ENCODE measurements around the gene H6PD. TPM values are rescaled to one million over a fixed set of nuclear protein-coding genes. Genes with fewer than 3 reads are reported as not detected.

The H6PD gene
- total RNA-seq, 2 experiments from 2014 or later: 7.5 to 7.8 TPM

GRCh38 chr1:9251501-9251900 is 16.9 kb downstream of the H6PD start:
- no peak overlapping the region for H3K4me3 Mint-ChIP-seq
- H3K36me3 Mint-ChIP-seq (ENCODE audit: low read depth): peaks cover 3% of the 10 kb centered on the region
- ATAC-seq (no peak), DNase-seq (no peak)
- ChIA-PET POLR2A (no interaction called here), CTCF (interaction anchor here (1.6 to 1.9 kb wide), 3 partner anchors 15 to 204 kb away, joined by 6 to 7 read pairs (median 7); no protein-coding TSS in a partner anchor)
- H3K27me3 Mint-ChIP-seq: no peaks in the 10 kb centered on the region
- H3K27ac Mint-ChIP-seq: no peak overlapping the region
- intact Hi-C loops (cut with micrococcal nuclease): no loop called here
- no peak for TF ChIP-seq CTCF (IDR thresholded peaks at IDR 0.05)
- no peaks in the 10 kb centered on the region for H3K9me3 Mint-ChIP-seq
- H3K4me1 Mint-ChIP-seq (ENCODE audit: low read depth): no peaks in the 10 kb centered on the region

DNA sequence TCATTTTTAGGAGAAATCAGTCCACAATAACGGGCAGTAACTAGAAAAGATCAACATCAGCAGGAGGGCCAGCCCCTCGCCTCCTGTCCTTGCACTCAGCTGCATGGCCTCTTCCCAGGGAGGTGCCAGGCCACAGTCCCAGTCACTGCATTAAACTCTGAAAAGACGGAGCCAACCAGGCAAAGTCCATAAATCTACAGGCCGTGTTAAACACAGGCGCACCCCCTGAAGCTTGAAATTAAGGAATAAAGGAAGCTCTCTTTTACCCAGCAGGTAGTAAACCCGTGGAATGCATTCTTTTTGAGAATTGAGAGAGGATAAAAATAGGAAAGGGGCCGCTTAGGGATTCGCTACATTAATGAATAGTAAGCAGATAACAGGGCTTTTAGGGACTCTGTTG is 18.4 kb downstream of the H6PD start:
- intact Hi-C loops (cut with micrococcal nuclease): no loop called here
- Mint-ChIP-seq H3K4me1 (ENCODE audit: low read depth) (peaks cover under 1% of the 10 kb centered on the region), H3K27me3 (no peaks in the 10 kb centered on the region), H3K36me3 (ENCODE audit: low read depth) (peaks cover 2% of the 10 kb centered on the region), H3K4me3 (no peak overlapping the region), H3K27ac (no peak overlapping the region), H3K9me3 (peaks cover under 1% of the 10 kb centered on the region)
- TF ChIP-seq CTCF (IDR thresholded peaks at IDR 0.05): no peak
- ChIA-PET POLR2A (no interaction called here), CTCF (interaction anchor here (1.2 to 1.9 kb wide), 5 partner anchors 14 to 203 kb away, joined by 3 to 7 read pairs (median 6); partner anchors contain the start of gene H6PD)
- no peak for ATAC-seq
- DNase-seq: no peak

DNA sequence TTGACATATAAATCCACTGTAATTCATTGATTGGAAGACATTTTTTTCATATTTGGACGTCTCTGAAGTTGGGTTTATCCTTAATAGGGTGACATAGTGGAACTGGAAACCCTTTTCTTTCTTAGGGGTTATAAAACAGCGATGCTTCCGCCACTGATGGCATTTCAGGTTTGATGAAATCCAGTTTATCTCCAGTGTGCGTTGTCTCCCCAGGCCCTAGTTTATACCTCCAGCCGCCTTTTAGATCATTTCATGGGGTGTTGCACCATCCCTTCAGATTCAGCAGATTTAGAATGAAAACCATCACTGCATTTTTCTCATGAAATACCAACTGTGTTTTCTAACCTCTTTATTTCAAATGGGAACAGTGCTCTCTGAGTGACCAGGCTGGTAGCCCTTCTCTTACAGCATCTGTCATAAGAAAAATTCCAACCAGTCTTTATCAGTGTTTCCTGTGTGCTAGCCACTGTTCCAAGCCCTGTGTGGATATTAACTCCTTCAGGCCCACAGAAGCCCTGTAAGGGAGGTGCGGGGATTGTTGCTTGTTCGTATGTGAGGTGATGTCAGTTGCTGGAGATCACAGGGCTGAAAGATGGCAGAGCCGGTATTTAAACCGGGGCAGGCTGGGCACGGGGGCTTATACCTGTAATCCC is 19.0 kb downstream of the H6PD start:
- Mint-ChIP-seq H3K36me3 (ENCODE audit: low read depth) (peaks cover 3% of the 10 kb centered on the region), H3K9me3 (peaks cover 6% of the 10 kb centered on the region), H3K27ac (no peak overlapping the region), H3K27me3 (no peaks in the 10 kb centered on the region), H3K4me1 (ENCODE audit: low read depth) (peaks cover 4% of the 10 kb centered on the region), H3K4me3 (no peak overlapping the region)
- ATAC-seq (no peak), DNase-seq (no peak)
- TF ChIP-seq CTCF (IDR thresholded peaks at IDR 0.05): no peak
- ChIA-PET CTCF (interaction anchor here (1.6 to 1.9 kb wide), 2 partner anchors 13 to 143 kb away, joined by 5 to 7 read pairs; no protein-coding TSS in a partner anchor), POLR2A (no interaction called here)
- intact Hi-C loops (cut with micrococcal nuclease): no loop called here

- H3K4me3 Mint-ChIP-seq: no peak overlapping the region
- H3K9me3 Mint-ChIP-seq: peaks cover 23% of the 10 kb centered on the region
- no peak overlapping the region for H3K27ac Mint-ChIP-seq
- ChIA-PET POLR2A (no interaction called here), CTCF (interaction anchor here (0.8 to 1.4 kb wide), 3 partner anchors 10 to 238 kb away, joined by 3 to 6 read pairs (median 3); no protein-coding TSS in a partner anchor)
- intact Hi-C loops (cut with micrococcal nuclease): no loop called here
- H3K36me3 Mint-ChIP-seq (ENCODE audit: low read depth): peaks cover 18% of the 10 kb centered on the region
- peaks cover 13% of the 10 kb centered on the region for H3K4me1 Mint-ChIP-seq (ENCODE audit: low read depth)
- H3K27me3 Mint-ChIP-seq: no peaks in the 10 kb centered on the region
- DNase-seq: no peak
- TF ChIP-seq CTCF (IDR thresholded peaks at IDR 0.05): no peak
- ATAC-seq: no peak
These were observed 21.8 kb downstream of the H6PD start for GRCh38 chr1:9256332-9256731.

- TF ChIP-seq CTCF (IDR thresholded peaks at IDR 0.05): no peak
- H3K4me1 Mint-ChIP-seq (ENCODE audit: low read depth): peaks cover 13% of the 10 kb centered on the region
- peaks cover 18% of the 10 kb centered on the region for H3K36me3 Mint-ChIP-seq (ENCODE audit: low read depth)
- H3K4me3 Mint-ChIP-seq: no peak overlapping the region
- ChIA-PET POLR2A (no interaction called here), CTCF (interaction anchor here (1.1 kb wide), 1 partner anchor 9 kb away, joined by 4 read pairs; no protein-coding TSS in a partner anchor)
- no peaks in the 10 kb centered on the region for H3K27me3 Mint-ChIP-seq
- no peak overlapping the region for H3K27ac Mint-ChIP-seq
- no peak for DNase-seq
- intact Hi-C loops (cut with micrococcal nuclease): no loop called here
- ATAC-seq: no peak
- H3K9me3 Mint-ChIP-seq: peaks cover 23% of the 10 kb centered on the region
These were observed 23.3 kb downstream of the H6PD start for GRCh38 chr1:9257851-9258250.
